Motor neuron (in vitro differentiated cells): Measurements from ENCODE around the gene MAD2L2. TPM values are rescaled to one million over a fixed set of nuclear protein-coding genes. Genes with fewer than 3 reads are reported as not detected.

Source experiments
- ATAC-seq, 8 experiments: fragments of 200-7000 bp; cut with Tn5 transposase; replicated peaks in 6 of 8; 2 replicates each; pipeline ENCODE4 v1.8.0; 2021; ENCODE audit warnings: mild to moderate bottlenecking in 8 of 8, moderate library complexity in 8 of 8
- H3K27ac ChIP-seq, 2 donors: fragments of 250-450 bp; sonication (Bioruptor Pico); 2 replicates each; pipeline ENCODE4 v1.9.0; 2021; ENCODE audit warnings: antibody characterized with exemption in 2 of 2, mild to moderate bottlenecking in 2 of 2, moderate library complexity in 1 of 2
- H3K4me1 ChIP-seq, 2 donors: fragments of 250-450 bp; sonication (Bioruptor Pico); replicated peaks in 1 of 2; 2 replicates each; pipeline ENCODE4 v1.6.1; 2021; ENCODE audit warnings: antibody characterized with exemption in 2 of 2, mild to moderate bottlenecking in 2 of 2, moderate library complexity in 1 of 2
- H3K4me3 ChIP-seq, 5 donors: fragments of 250-450 bp; sonication (Bioruptor Pico); 2 replicates each; pipeline ENCODE4 v1.9.0; 2021; ENCODE audit warnings: antibody characterized with exemption in 5 of 5, mild to moderate bottlenecking in 5 of 5, moderate library complexity in 4 of 5
- WGBS, 10 experiments: fragments of 450-650 bp; shearing (Covaris generic); methylation state at CpG; one replicate each; pipeline ENCODE4 v1.0.0; 2022; 5-methylcytosine and 5-hydroxymethylcytosine counted together
- in situ Hi-C, 9 experiments: fragments of 400-800 bp; cut with MboI; loops; one replicate each; pipeline ENCODE4 v1.15.0; 2021; ENCODE audit warnings: low sequenced_read_pairs in 9 of 9, low pct_unique_long_range_greater_than_20kb in 2 of 9; ENCODE audit not compliant: unreplicated experiment in 9 of 9
- total RNA-seq, 8 experiments: library from RNA; unstranded; fragments of 300-600 nt; gene quantifications; 2 replicates each; pipeline versions ENCODE4 v1.2.3 to v1.2.4, GENCODE V29; 2022

The MAD2L2 gene
- total RNA-seq, 8 experiments from 2014 or later: 22.2 to 164 (median 107) TPM

- ATAC-seq: no peak
- Histone ChIP-seq H3K4me3 (no peak overlapping the region), H3K27ac (no peak overlapping the region), H3K4me1 (peaks cover 0 to 2% of the 10 kb centered on the region in 2 donors)
- 73 to 100% (median 90%) methylated on average over 1 to 11 of the region's 14 CpGs; no CpG with 5 or more reads in 5 of the 10 experiments for WGBS, 10 experiments
- in situ Hi-C loops: no loop called here
Measured at GRCh38 chr1:11674488-11674887, 6.5 kb downstream of the MAD2L2 start.

- in situ Hi-C loops: no loop called here
- ATAC-seq: peak in 2 of 8 experiments; percentile 7 to 14
- Histone ChIP-seq H3K4me3 (no peak overlapping the region), H3K4me1 (no peaks in the 10 kb centered on the region), H3K27ac (no peak overlapping the region)
- 90 to 100% (median 96%) methylated on average over 1 to 9 of the region's 14 CpGs; no CpG with 5 or more reads in 4 of the 10 experiments for WGBS, 10 experiments
Measured at GRCh38 chr1:11673089-11673769, 7.7 kb downstream of the MAD2L2 start.

GRCh38 chr1:11671544-11672286 lies 9.2 kb downstream of the MAD2L2 start:
- in situ Hi-C loops: no loop called here
- H3K27ac ChIP-seq: no peak overlapping the region
- 83 to 100% (median 92%) methylated on average over 1 to 8 of the region's 14 CpGs; no CpG with 5 or more reads in 5 of the 10 experiments for WGBS, 10 experiments
- no peaks in the 10 kb centered on the region for H3K4me1 ChIP-seq
- H3K4me3 ChIP-seq: no peak overlapping the region
- ATAC-seq: peak in 4 of 8 experiments; percentile 4 to 20 (median 15)

- Histone ChIP-seq H3K4me3 (no peak overlapping the region), H3K4me1 (no peaks in the 10 kb centered on the region), H3K27ac (no peak overlapping the region)
- in situ Hi-C loops: no loop called here
- WGBS, 10 experiments: 90 to 100% (median 96%) methylated on average over 1 to 5 of the region's 6 CpGs; no CpG with 5 or more reads in 4 of the 10 experiments
- no peak for ATAC-seq
Measured at GRCh38 chr1:11671205-11671543, 9.8 kb downstream of the MAD2L2 start.

GRCh38 chr1:11670747-11671146 lies 10.2 kb downstream of the MAD2L2 start:
- 88 to 100% (median 94%) methylated on average over 2 to 5 of the region's 6 CpGs; no CpG with 5 or more reads in 4 of the 10 experiments for WGBS, 10 experiments

GRCh38 chr1:11668516-11668915 lies 12.4 kb downstream of the MAD2L2 start:
- Histone ChIP-seq H3K4me1 (peaks cover 2 to 3% of the 10 kb centered on the region in 2 donors), H3K4me3 (no peak overlapping the region), H3K27ac (no peak overlapping the region)
- in situ Hi-C loops: loop anchor here in 2 of 9 experiments (10.0 kb wide), 2 partner anchors 46 to 56 kb away; no protein-coding TSS in a partner anchor
- ATAC-seq: no peak
- WGBS, 10 experiments: 20 to 86% (median 71%) methylated on average over 1 to 14 of the region's 14 CpGs; no CpG with 5 or more reads in 4 of the 10 experiments

More at GRCh38 chr1:11670747-11671146, 10.2 kb downstream of the MAD2L2 start:
- Histone ChIP-seq H3K4me3 (no peak overlapping the region), H3K4me1 (no peaks in the 10 kb centered on the region), H3K27ac (no peak overlapping the region)
- ATAC-seq: no peak
- in situ Hi-C loops: no loop called here

GRCh38 chr1:11664336-11665065 lies 16.4 kb downstream of the MAD2L2 start:
- ATAC-seq: peak; percentile 13 to 70 (median 61)
- Histone ChIP-seq H3K4me3 (peak overlapping the region; percentile 31 to 44 (median 36)), H3K4me1 (peaks cover 2 to 3% of the 10 kb centered on the region in 2 donors), H3K27ac (peak overlapping the region in 1 of 2 donors; percentile 60)
- in situ Hi-C loops: loop anchor here in 2 of 9 experiments (10.0 kb wide), 2 partner anchors 50 to 60 kb away; no protein-coding TSS in a partner anchor
- 0 to 80% (median 19%) methylated on average over 1 to 6 of the region's 66 CpGs; no CpG with 5 or more reads in 4 of the 10 experiments for WGBS, 10 experiments

GRCh38 chr1:11661103-11661502 lies 19.8 kb downstream of the MAD2L2 start:
- in situ Hi-C loops: loop anchor here in 2 of 9 experiments (10.0 kb wide), 2 partner anchors 54 to 64 kb away; no protein-coding TSS in a partner anchor
- H3K4me1 ChIP-seq: peaks cover 3% of the 10 kb centered on the region in 2 donors
- 51 to 90% (median 90%) methylated on average over 2 to 15 of the region's 17 CpGs; no CpG with 5 or more reads in 5 of the 10 experiments for WGBS, 10 experiments

GRCh38 chr1:11659748-11660147 lies 21.2 kb downstream of the MAD2L2 start:
- WGBS, 10 experiments: 28 to 93% (median 84%) methylated on average over 2 to 4 of the region's 4 CpGs
- H3K4me1 ChIP-seq: peaks cover 10 to 12% of the 10 kb centered on the region in 2 donors
- ATAC-seq: no peak
- no peak overlapping the region for H3K4me3 ChIP-seq
- no peak overlapping the region for H3K27ac ChIP-seq
- in situ Hi-C loops: loop anchor here in 3 of 9 experiments (10.0 kb wide), 2 partner anchors 55 to 65 kb away; no protein-coding TSS in a partner anchor

More at GRCh38 chr1:11661103-11661502, 19.8 kb downstream of the MAD2L2 start:
- H3K4me3 ChIP-seq: no peak overlapping the region
- ATAC-seq: no peak
- H3K27ac ChIP-seq: no peak overlapping the region

- Histone ChIP-seq H3K27ac (no peak overlapping the region), H3K4me3 (no peak overlapping the region), H3K4me1 (peaks cover 7 to 9% of the 10 kb centered on the region in 2 donors)
- no peak for ATAC-seq
- in situ Hi-C loops: loop anchor here in 1 of 9 experiments (10.0 kb wide), 1 partner anchor 56 kb away; no protein-coding TSS in a partner anchor
- 85% methylated on average over 4 of the region's 23 CpGs; no CpG with 5 or more reads in 9 of the 10 experiments for WGBS, 10 experiments
Measured at GRCh38 chr1:11658542-11658941, 22.4 kb downstream of the MAD2L2 start.

- H3K4me1 ChIP-seq: peaks cover 7 to 9% of the 10 kb centered on the region in 2 donors
- no peak for ATAC-seq
- in situ Hi-C loops: loop anchor here in 1 of 9 experiments (10.0 kb wide), 1 partner anchor 57 kb away; no protein-coding TSS in a partner anchor
- H3K4me3 ChIP-seq: no peak overlapping the region
- WGBS, 10 experiments: 70 to 100% (median 88%) methylated on average over 1 to 6 of the region's 6 CpGs
- no peak overlapping the region for H3K27ac ChIP-seq
Measured at GRCh38 chr1:11657654-11658053, 23.3 kb downstream of the MAD2L2 start.
